Nephron progenitor cell (in vitro differentiated cells): ENCODE data around the gene GRWD1.

Experiments used
- DNase-seq: peaks from one replicate; pipeline ENCODE4 v3.0.0; 2021
- H3K27ac Mint-ChIP-seq: 2 replicates; pipeline ENCODE4 v1.8.0; 2021; ENCODE audit warnings: mild to moderate bottlenecking, moderate library complexity, mixed read lengths
- H3K27me3 Mint-ChIP-seq: 2 replicates; pipeline ENCODE4 v1.8.0; 2021; ENCODE audit warnings: mild to moderate bottlenecking, low read depth, mixed read lengths; ENCODE audit not compliant: poor library complexity
- H3K36me3 Mint-ChIP-seq: 2 replicates; pipeline ENCODE4 v1.8.0; 2021; ENCODE audit warnings: low read depth, mixed read lengths
- H3K4me1 Mint-ChIP-seq: 2 replicates; pipeline ENCODE4 v1.8.0; 2021; ENCODE audit warnings: mixed read lengths
- H3K4me3 Mint-ChIP-seq: 2 replicates; pipeline ENCODE4 v1.8.0; 2021; ENCODE audit warnings: mild to moderate bottlenecking, moderate library complexity, mixed read lengths
- H3K9me3 Mint-ChIP-seq: 2 replicates; pipeline ENCODE4 v1.8.0; 2021; ENCODE audit warnings: mild to moderate bottlenecking, moderate library complexity, mixed read lengths
- TF ChIP-seq, protein P1 (sequence below): fragments of 200-600 bp; sonication (generic); IDR thresholded peaks from 2 replicates; pipeline ENCODE4 v1.5.0; 2021; ENCODE audit warnings: antibody characterized with exemption

GRWD1 gene

DNA sequence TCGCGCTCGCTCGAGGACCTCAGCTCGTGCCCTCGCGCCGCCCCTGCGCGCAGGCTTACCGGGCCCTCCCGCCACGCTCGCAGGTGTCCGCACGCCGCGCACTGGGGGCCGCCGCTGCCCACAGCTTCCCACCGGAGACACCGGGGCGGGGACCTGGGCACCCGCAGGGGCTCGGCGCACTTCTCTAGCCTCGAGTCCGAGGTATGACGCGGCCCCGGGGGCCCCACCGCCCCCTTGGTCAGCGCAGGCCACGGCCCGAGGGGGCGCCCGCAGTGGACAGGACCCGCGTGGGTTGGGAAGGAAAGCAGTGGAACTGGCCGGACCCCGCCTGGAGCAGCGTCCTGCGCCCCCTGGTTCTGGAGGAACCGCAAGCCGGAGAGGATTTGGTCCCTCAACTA, 2.1 kb upstream of the GRWD1 start:
- H3K4me1 Mint-ChIP-seq: peaks cover 39% of the 10 kb centered on the region
- TF ChIP-seq, protein P1, sequence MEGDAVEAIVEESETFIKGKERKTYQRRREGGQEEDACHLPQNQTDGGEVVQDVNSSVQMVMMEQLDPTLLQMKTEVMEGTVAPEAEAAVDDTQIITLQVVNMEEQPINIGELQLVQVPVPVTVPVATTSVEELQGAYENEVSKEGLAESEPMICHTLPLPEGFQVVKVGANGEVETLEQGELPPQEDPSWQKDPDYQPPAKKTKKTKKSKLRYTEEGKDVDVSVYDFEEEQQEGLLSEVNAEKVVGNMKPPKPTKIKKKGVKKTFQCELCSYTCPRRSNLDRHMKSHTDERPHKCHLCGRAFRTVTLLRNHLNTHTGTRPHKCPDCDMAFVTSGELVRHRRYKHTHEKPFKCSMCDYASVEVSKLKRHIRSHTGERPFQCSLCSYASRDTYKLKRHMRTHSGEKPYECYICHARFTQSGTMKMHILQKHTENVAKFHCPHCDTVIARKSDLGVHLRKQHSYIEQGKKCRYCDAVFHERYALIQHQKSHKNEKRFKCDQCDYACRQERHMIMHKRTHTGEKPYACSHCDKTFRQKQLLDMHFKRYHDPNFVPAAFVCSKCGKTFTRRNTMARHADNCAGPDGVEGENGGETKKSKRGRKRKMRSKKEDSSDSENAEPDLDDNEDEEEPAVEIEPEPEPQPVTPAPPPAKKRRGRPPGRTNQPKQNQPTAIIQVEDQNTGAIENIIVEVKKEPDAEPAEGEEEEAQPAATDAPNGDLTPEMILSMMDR: no peak

DNA sequence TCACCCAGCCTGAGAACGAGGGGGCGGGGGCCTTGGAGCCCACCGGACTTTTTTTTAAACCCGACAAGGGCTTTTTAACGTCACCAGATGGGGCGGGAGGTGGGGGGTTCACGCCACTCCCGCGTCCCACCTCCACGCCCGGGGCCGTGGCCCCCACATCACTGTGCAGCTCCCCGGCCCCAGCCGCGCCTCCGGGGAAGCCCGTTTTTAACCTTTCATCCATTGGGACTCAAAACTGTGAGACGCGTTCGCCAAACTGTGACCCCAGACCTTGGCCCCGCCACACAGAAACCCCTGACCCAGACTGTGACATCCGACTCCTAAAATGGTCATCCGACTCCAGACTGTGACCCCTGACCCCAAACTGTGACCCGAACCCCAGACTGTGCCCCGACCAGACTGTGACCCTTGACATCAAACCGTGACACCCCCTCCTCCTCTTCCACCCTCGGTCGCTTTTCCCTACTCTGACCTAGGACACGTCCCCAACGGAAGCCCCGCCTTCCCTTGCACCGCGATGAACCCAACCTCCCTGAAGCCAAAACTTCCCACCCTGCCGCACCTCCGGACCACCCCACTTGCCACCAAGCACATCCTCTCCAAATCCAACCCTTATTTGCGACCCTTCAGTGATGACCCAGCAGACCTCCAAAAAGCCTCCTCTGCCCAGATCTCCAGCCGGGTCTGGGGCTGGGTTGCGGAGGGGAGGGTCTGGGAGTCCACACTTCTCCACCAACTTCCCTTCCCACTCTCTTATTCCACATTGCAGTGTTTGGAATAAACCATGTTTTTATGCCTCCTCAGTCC, 1.5 kb upstream of the GRWD1 start:
- H3K27me3 Mint-ChIP-seq: no peaks in the 10 kb centered on the region
- peak overlapping the region; percentile 84 for H3K27ac Mint-ChIP-seq
- peaks cover 39% of the 10 kb centered on the region for H3K4me1 Mint-ChIP-seq
- H3K9me3 Mint-ChIP-seq: peaks cover 4% of the 10 kb centered on the region
- H3K4me3 Mint-ChIP-seq: peak overlapping the region; percentile 88
- H3K36me3 Mint-ChIP-seq: peaks cover 38% of the 10 kb centered on the region
- DNase-seq: peak; percentile 32
- TF ChIP-seq, protein P1: no peak

More for the DNA sequence above, 2.1 kb upstream of the GRWD1 start:
- Mint-ChIP-seq H3K4me3 (no peak overlapping the region), H3K27me3 (no peaks in the 10 kb centered on the region), H3K9me3 (peaks cover 4% of the 10 kb centered on the region), H3K36me3 (peaks cover 34% of the 10 kb centered on the region), H3K27ac (no peak overlapping the region)
- DNase-seq: no peak

DNA sequence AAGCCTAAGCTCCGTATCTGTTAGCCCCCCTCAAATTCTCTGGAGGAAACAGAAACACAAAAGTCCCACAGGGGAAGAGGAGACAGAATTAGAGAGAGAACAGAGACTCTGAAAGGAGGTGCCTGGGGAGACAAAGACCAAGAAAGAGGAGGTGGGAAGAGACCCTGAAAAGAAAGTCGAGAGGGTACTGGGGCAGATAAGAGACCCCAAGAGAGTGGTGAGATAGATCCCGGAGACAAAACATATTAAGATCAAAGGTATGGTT, 915 bp upstream of the GRWD1 start:
- H3K27ac Mint-ChIP-seq: peak overlapping the region; percentile 84
- TF ChIP-seq, protein P1: no peak
- H3K27me3 Mint-ChIP-seq: no peaks in the 10 kb centered on the region
- peaks cover 38% of the 10 kb centered on the region for H3K36me3 Mint-ChIP-seq
- DNase-seq: no peak
- H3K9me3 Mint-ChIP-seq: peaks cover 4% of the 10 kb centered on the region
- H3K4me3 Mint-ChIP-seq: peak overlapping the region; percentile 88
- H3K4me1 Mint-ChIP-seq: peaks cover 39% of the 10 kb centered on the region

DNA sequence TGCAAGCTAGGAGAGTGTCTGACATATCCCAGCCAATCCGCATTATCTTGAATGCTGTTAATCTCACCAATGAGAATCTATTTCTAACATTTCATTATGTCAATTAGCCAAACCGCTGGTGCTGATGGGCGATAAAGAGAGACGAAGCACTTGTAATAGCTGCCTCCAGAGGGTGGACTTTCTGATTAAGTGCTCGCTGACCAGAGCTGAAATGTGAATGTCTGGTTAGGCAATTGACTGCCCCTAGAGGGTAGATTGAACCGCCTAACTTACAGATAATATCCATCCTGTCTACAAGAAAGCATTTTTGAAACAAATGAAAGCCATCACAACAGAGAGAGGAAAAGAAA, 552 bp upstream of the GRWD1 start:
- peaks cover 39% of the 10 kb centered on the region for H3K4me1 Mint-ChIP-seq
- H3K27me3 Mint-ChIP-seq: no peaks in the 10 kb centered on the region
- no peak for DNase-seq

DNA sequence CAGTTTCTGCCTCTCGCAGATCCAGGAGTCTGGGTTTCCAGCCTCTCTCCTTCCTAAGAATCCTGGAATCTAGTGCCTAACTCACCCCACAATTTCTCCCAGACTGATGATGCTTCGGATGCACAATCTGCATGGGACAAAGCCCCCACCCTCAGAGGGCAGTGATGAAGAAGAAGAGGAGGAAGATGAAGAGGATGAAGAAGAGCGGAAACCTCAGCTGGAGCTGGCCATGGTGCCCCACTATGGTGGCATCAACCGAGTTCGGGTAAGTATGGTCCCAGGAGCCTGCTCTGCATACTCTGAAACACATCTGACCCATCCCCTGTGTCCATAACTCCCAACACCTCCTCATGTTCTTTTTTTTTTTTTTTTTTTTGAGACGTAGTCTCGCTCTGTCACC, 796 bp downstream of the GRWD1 start:
- no peak for DNase-seq
- Mint-ChIP-seq H3K27ac (peak overlapping the region; percentile 39), H3K9me3 (peaks cover 4% of the 10 kb centered on the region), H3K27me3 (no peaks in the 10 kb centered on the region), H3K4me3 (peak overlapping the region; percentile 88), H3K36me3 (peaks cover 40% of the 10 kb centered on the region), H3K4me1 (peaks cover 35% of the 10 kb centered on the region)
- TF ChIP-seq, protein P1: no peak

More for the DNA sequence above, 552 bp upstream of the GRWD1 start:
- Mint-ChIP-seq H3K36me3 (peaks cover 38% of the 10 kb centered on the region), H3K27ac (peak overlapping the region; percentile 84), H3K4me3 (peak overlapping the region; percentile 88), H3K9me3 (peaks cover 4% of the 10 kb centered on the region)
- TF ChIP-seq, protein P1: peak; percentile 36

DNA sequence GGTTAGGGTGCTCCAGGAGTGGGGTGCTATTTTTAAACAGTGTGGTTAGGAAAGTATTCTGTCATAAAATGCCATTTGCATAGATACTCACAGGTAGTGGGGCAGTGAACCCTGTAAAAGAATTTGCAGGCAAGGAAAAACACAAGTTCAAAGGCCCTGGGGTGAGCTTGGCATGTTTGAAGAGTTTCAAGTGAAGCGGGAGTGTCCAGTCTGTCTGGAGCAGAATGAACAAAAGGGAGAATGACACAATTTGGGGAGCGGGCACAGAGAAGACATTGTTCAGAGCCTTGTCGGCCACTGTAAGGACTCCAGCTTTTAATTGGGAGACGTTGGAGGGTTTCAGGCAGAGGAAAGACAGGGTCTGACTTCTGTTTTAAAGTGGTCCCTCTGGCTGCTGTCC, 2.8 kb downstream of the GRWD1 start:
- Mint-ChIP-seq H3K36me3 (peaks cover 43% of the 10 kb centered on the region), H3K27me3 (no peaks in the 10 kb centered on the region), H3K4me1 (peaks cover 33% of the 10 kb centered on the region), H3K9me3 (peaks cover 4% of the 10 kb centered on the region), H3K27ac (peak overlapping the region; percentile 40), H3K4me3 (no peak overlapping the region)
- TF ChIP-seq, protein P1: no peak
- DNase-seq: no peak
